ENCODE data around the gene EPS15. TPM values are rescaled to one million over a fixed set of nuclear protein-coding genes. Genes with fewer than 3 reads are reported as not detected.
"Not testable (repeated sequence)": the region's sequence is repeated elsewhere in the genome, so short reads cannot be mapped to it uniquely, and the experiment has no call there.

Gene EPS15
- total RNA-seq, 1 experiment from 2014 or later, result 26.3 TPM

DNA sequence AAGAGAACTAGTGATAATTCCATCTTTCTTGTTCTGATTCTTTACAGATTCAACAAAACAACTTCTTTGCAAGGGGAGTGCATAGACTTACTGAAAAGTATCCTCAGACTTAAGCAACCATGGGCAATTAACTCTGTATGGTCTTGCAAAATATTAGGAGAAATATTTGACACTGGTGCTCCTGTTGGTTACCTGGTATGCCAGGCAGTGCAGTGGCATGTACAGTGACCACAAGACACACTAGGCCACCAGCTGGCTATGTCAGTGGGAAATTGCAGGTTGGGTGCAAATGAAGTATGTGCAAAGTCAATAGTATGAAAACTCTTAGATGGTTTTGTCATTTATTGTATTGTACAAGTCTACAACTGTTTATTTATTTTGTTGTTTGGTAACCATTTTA is 34.5 kb downstream of the EPS15 start:
- Histone ChIP-seq H3K4me1 (ENCODE audit: insufficient read depth, low read length) (no peaks in the 10 kb centered on the region), H3K9me2 (replicated peaks; ENCODE audit: low read length) (no peaks in the 10 kb centered on the region), H3K27me3 (ENCODE audit: low read length) (no peaks in the 10 kb centered on the region), H3K27ac (ENCODE audit: low read length) (no peak overlapping the region), H3K4me2 (ENCODE audit: low read length) (no peak overlapping the region), H3K79me2 (ENCODE audit: low read length) (peaks cover 52% of the 10 kb centered on the region), H3K4me3 (ENCODE audit: low read length) (no peak overlapping the region), H4K20me1 (ENCODE audit: low read length) (no peaks in the 10 kb centered on the region), H2AFZ (ENCODE audit: low read length) (no peak overlapping the region), H3K9me3 (ENCODE audit: low read length) (no peaks in the 10 kb centered on the region), H3F3A (ENCODE audit: low read length, unreplicated experiment) (no peaks in the 10 kb centered on the region), H3K9ac (ENCODE audit: low read length) (no peak overlapping the region), H3K36me3 (ENCODE audit: low read depth, low read length) (peaks cover 11% of the 10 kb centered on the region)
- DNase-seq (peak; percentile 9), ATAC-seq (no peak)
- TF ChIP-seq EZH2 (IDR thresholded peaks at IDR 0.05; ENCODE audit: low read length, unreplicated experiment) (no peak), EZH2phosphoT487 (IDR thresholded peaks at IDR 0.05; ENCODE audit: borderline replicate concordance, low read length) (no peak)
- TF ChIP-seq, protein P1, sequence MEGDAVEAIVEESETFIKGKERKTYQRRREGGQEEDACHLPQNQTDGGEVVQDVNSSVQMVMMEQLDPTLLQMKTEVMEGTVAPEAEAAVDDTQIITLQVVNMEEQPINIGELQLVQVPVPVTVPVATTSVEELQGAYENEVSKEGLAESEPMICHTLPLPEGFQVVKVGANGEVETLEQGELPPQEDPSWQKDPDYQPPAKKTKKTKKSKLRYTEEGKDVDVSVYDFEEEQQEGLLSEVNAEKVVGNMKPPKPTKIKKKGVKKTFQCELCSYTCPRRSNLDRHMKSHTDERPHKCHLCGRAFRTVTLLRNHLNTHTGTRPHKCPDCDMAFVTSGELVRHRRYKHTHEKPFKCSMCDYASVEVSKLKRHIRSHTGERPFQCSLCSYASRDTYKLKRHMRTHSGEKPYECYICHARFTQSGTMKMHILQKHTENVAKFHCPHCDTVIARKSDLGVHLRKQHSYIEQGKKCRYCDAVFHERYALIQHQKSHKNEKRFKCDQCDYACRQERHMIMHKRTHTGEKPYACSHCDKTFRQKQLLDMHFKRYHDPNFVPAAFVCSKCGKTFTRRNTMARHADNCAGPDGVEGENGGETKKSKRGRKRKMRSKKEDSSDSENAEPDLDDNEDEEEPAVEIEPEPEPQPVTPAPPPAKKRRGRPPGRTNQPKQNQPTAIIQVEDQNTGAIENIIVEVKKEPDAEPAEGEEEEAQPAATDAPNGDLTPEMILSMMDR (conservative IDR thresholded peaks at IDR 0.05; ENCODE audit: low read depth, low read length), result no peak
- intact Hi-C loops (cut with micrococcal nuclease), result no loop called here
- CTCF ChIA-PET, result no interaction called here
- POLR2A ChIA-PET (ENCODE audit: unreplicated experiment), result no interaction called here
- no TSS peak for BruUV-seq (replicated peaks)

DNA sequence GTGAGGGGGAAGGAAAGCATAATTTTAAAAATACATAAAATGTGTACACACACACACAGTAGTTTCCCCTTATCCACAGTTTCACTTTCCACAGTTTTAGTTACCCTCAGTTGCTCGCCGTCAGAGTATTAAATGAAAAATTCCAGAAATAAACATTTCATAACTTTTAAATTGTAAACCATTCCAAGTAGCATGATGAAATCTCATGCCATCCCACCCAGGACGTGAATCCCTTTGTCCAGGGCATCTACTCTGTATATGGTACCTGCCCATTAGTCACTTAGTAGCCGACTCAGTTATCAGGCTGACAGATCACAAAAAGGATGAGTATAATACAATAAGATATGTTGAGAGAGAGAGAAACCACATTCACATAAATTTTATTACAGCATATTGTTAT is 36.2 kb downstream of the EPS15 start:
- no peaks in the 10 kb centered on the region for H3K9me2 ChIP-seq (replicated peaks; ENCODE audit: low read length)
- H4K20me1 ChIP-seq (ENCODE audit: low read length), result no peaks in the 10 kb centered on the region
- H3K9ac ChIP-seq (ENCODE audit: low read length), result no peak overlapping the region
- no peak overlapping the region for H3K27ac ChIP-seq (ENCODE audit: low read length)
- H3K4me3 ChIP-seq (ENCODE audit: low read length), result no peak overlapping the region
- DNase-seq (no peak), ATAC-seq (no peak)
- H3K27me3 ChIP-seq (ENCODE audit: low read length), result no peaks in the 10 kb centered on the region
- ChIA-PET POLR2A (ENCODE audit: unreplicated experiment) (no interaction called here), CTCF (no interaction called here)
- no TSS peak for BruUV-seq (replicated peaks)
- H3K4me2 ChIP-seq (ENCODE audit: low read length), result no peak overlapping the region
- H3K4me1 ChIP-seq (ENCODE audit: insufficient read depth, low read length), result no peaks in the 10 kb centered on the region
- no peaks in the 10 kb centered on the region for H3K9me3 ChIP-seq (ENCODE audit: low read length)
- intact Hi-C loops (cut with micrococcal nuclease), result no loop called here
- no peaks in the 10 kb centered on the region for H3F3A ChIP-seq (ENCODE audit: low read length, unreplicated experiment)
- peaks cover 40% of the 10 kb centered on the region for H3K79me2 ChIP-seq (ENCODE audit: low read length)
- peaks cover 14% of the 10 kb centered on the region for H3K36me3 ChIP-seq (ENCODE audit: low read depth, low read length)
- TF ChIP-seq EZH2phosphoT487 (IDR thresholded peaks at IDR 0.05; ENCODE audit: borderline replicate concordance, low read length) (no peak), EZH2 (IDR thresholded peaks at IDR 0.05; ENCODE audit: low read length, unreplicated experiment) (no peak)
- TF ChIP-seq, protein P1 (conservative IDR thresholded peaks at IDR 0.05; ENCODE audit: low read depth, low read length), result no peak
- H2AFZ ChIP-seq (ENCODE audit: low read length), result no peak overlapping the region

DNA sequence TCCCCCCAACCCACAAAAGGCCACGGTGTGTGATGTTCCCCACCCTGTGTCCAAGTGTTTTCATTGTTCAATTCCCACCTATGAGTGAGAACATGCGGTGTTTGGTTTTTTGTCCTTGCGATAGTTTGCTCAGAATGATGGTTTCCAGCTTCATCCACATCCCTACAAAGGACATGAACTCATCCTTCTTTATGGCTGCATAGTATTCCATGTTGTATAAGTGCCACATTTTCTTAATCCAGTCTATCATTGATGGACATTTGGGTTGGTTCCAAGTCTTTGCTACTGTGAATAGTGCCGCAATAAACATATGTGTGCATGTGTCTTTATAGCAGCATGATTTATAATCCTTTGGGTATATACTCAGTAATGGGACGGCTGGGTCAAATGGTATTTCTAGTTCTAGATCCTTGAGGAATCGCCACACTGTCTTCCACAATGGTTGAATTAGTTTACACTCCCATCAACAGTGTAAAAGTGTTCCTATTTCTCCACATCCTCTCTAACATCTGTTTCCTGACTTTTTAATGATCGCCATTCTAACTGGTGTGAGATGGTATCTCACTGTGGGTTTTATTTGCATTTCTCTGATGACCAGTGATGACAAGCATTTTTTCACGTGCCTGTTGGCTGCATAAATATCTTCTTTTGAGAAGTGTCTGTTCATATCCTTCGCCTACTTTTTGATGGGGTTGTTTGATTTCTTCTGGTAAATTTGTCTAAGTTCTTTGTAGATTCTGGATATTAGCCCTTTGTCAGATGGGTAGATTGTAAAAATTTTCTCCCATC is 44.0 kb downstream of the EPS15 start:
- H3K4me3 ChIP-seq (ENCODE audit: low read length); H3K9me2 ChIP-seq (replicated peaks; ENCODE audit: low read length); H3K4me1 ChIP-seq (ENCODE audit: insufficient read depth, low read length); H3K27me3 ChIP-seq (ENCODE audit: low read length); H3K4me2 ChIP-seq (ENCODE audit: low read length); H3K9me3 ChIP-seq (ENCODE audit: low read length); H2AFZ ChIP-seq (ENCODE audit: low read length); H3K79me2 ChIP-seq (ENCODE audit: low read length); CTCF ChIA-PET; ATAC-seq; H3F3A ChIP-seq (ENCODE audit: low read length, unreplicated experiment); intact Hi-C loops (cut with micrococcal nuclease); POLR2A ChIA-PET (ENCODE audit: unreplicated experiment); H4K20me1 ChIP-seq (ENCODE audit: low read length); BruUV-seq (replicated peaks); H3K27ac ChIP-seq (ENCODE audit: low read length); H3K9ac ChIP-seq (ENCODE audit: low read length); DNase-seq: not testable (repeated sequence)
- peaks cover 13% of the 10 kb centered on the region for H3K36me3 ChIP-seq (ENCODE audit: low read depth, low read length)
